Activated B cell treated with CpG ODN at 0.5 μM for 24 hours (primary cell): ENCODE results near the gene PLPPR1. TPM values are rescaled to one million over a fixed set of nuclear protein-coding genes. Genes with fewer than 3 reads are reported as not detected.

Source experiments
- ATAC-seq: fragments of 200-7000 bp; cut with Tn5 transposase; one replicate; pipeline ENCODE4 v1.10.0; 2021; ENCODE audit warnings: low read depth, mild to moderate bottlenecking, moderate library complexity
- CTCF ChIA-PET: fragments of 350-600 bp; sonication (Branson Sonifier 250); formaldehyde crosslinking; loops from one replicate; lab custom pipeline; 2021; ENCODE audit warnings: antibody characterized with exemption; lab: Charles Lee
- POLR2A ChIA-PET: fragments of 350-600 bp; sonication (Branson Sonifier 250); formaldehyde crosslinking; loops from one replicate; lab custom pipeline; 2021; ENCODE audit warnings: antibody characterized with exemption; lab: Charles Lee
- DNase-seq: peaks from one replicate; pipeline ENCODE4 v3.0.0; 2022
- H3K27ac Mint-ChIP-seq: one replicate; pipeline ENCODE4 v1.8.0; 2020; ENCODE audit warnings: mixed read lengths
- H3K27me3 Mint-ChIP-seq: one replicate; pipeline ENCODE4 v1.8.0; 2021; ENCODE audit warnings: mixed read lengths
- H3K36me3 Mint-ChIP-seq: one replicate; pipeline ENCODE4 v1.8.0; 2021; ENCODE audit warnings: low read depth, mixed read lengths
- H3K4me1 Mint-ChIP-seq: one replicate; pipeline ENCODE4 v1.8.0; 2021; ENCODE audit warnings: mixed read lengths
- H3K4me3 Mint-ChIP-seq: one replicate; pipeline ENCODE4 v1.8.0; 2020; ENCODE audit warnings: mild to moderate bottlenecking, mixed read lengths
- H3K9me3 Mint-ChIP-seq: one replicate; pipeline ENCODE4 v1.8.0; 2020; ENCODE audit warnings: mixed read lengths
- CTCF ChIP-seq: fragments of 200-600 bp; IDR thresholded peaks from one replicate; pipeline ENCODE4 v1.8.0; 2022; ENCODE audit warnings: antibody characterized with exemption, mild to moderate bottlenecking
- intact Hi-C: fragments of 100-400 bp; cut with micrococcal nuclease; formaldehyde crosslinking; loops from one replicate; pipeline ENCODE4 v1.15.1; 2024
- total RNA-seq: library from RNA; stranded (reverse); gene quantifications from 2 replicates; pipeline ENCODE4 v1.2.3, GENCODE V29; 2022

PLPPR1 gene
- total RNA-seq, 1 donor from 2014 or later = not detected

- ATAC-seq = no peak
- Mint-ChIP-seq H3K36me3 (no peaks in the 10 kb centered on the region), H3K4me3 (no peak overlapping the region), H3K27ac (no peak overlapping the region), H3K4me1 (no peaks in the 10 kb centered on the region), H3K9me3 (no peaks in the 10 kb centered on the region), H3K27me3 (peaks cover 2% of the 10 kb centered on the region)
- DNase-seq = no peak
- CTCF ChIA-PET = interaction anchor here (1.1 kb wide), 1 partner anchor 9 kb away, joined by 3 read pairs; no protein-coding TSS in a partner anchor
- intact Hi-C loops = no loop called here
- POLR2A ChIA-PET = no interaction called here
- no peak for TF ChIP-seq CTCF
Observed at GRCh38 chr9:101235105-101235866, 206.8 kb downstream of the PLPPR1 start.

GRCh38 chr9:101242651-101243050 lies 214.1 kb downstream of the PLPPR1 start:
- Mint-ChIP-seq H3K27me3 (no peaks in the 10 kb centered on the region), H3K36me3 (no peaks in the 10 kb centered on the region), H3K4me3 (no peak overlapping the region), H3K9me3 (peaks cover 2% of the 10 kb centered on the region), H3K27ac (no peak overlapping the region), H3K4me1 (no peaks in the 10 kb centered on the region)
- no peak for TF ChIP-seq CTCF
- DNase-seq = no peak
- ChIA-PET CTCF (no interaction called here), POLR2A (no interaction called here)
- intact Hi-C loops = no loop called here
- ATAC-seq = no peak

GRCh38 chr9:101246691-101247090 lies 218.2 kb downstream of the PLPPR1 start:
- Mint-ChIP-seq H3K27me3 (no peaks in the 10 kb centered on the region), H3K27ac (no peak overlapping the region), H3K9me3 (no peaks in the 10 kb centered on the region), H3K4me3 (no peak overlapping the region), H3K4me1 (no peaks in the 10 kb centered on the region), H3K36me3 (no peaks in the 10 kb centered on the region)
- ATAC-seq = no peak
- no peak for TF ChIP-seq CTCF
- DNase-seq = no peak
- POLR2A ChIA-PET = no interaction called here
- CTCF ChIA-PET = no interaction called here
- intact Hi-C loops = no loop called here

GRCh38 chr9:101247297-101247696 lies 218.8 kb downstream of the PLPPR1 start:
- Mint-ChIP-seq H3K4me3 (no peak overlapping the region), H3K27ac (no peak overlapping the region), H3K4me1 (no peaks in the 10 kb centered on the region), H3K27me3 (no peaks in the 10 kb centered on the region), H3K36me3 (no peaks in the 10 kb centered on the region), H3K9me3 (no peaks in the 10 kb centered on the region)
- no peak for TF ChIP-seq CTCF
- no peak for ATAC-seq
- ChIA-PET POLR2A (no interaction called here), CTCF (no interaction called here)
- intact Hi-C loops = no loop called here
- DNase-seq = no peak

GRCh38 chr9:101254733-101255433 lies 226.4 kb downstream of the PLPPR1 start:
- Mint-ChIP-seq H3K4me1 (no peaks in the 10 kb centered on the region), H3K4me3 (no peak overlapping the region), H3K9me3 (no peaks in the 10 kb centered on the region), H3K36me3 (no peaks in the 10 kb centered on the region), H3K27ac (no peak overlapping the region), H3K27me3 (no peaks in the 10 kb centered on the region)
- intact Hi-C loops = no loop called here
- no peak for ATAC-seq
- no peak for DNase-seq
- TF ChIP-seq CTCF = no peak
- ChIA-PET CTCF (no interaction called here), POLR2A (no interaction called here)
